ENCODE measurements around the gene GSTM4.
"Not testable (repeated sequence)": the region's sequence is repeated elsewhere in the genome, so short reads cannot be mapped to it uniquely, and the experiment has no call there.

The GSTM4 gene

DNA sequence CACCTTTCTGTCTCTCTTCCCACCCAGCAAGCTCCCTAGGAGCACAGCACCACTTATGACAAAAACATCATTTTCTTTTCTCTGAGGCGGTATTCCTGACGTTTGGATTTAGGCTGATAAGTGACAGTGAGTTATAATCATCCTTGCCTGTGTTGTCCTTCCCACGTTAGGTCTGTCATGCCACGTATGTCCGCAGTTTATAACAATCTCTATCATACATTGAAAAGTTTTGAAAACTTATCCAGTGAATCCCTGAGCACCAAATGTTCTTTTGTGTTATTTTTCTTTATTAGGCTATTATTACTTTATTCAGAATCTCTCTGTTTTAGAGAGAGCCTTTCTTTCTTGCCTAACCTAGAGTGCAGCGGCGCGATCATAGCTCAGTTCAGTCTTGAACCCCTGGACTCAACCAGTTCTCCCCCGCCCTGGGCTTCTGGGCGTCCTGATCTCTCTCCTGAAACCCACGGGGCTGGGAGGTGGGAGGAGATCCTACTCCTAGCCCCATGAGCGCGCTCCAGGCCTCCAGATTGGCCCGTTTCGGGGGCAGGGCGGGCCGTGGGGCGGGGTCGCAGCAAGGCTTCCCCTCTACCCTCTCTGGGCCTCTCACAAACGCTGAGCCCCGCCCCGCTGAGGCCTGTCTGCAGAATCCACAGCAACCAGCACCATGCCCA, 11.7 kb downstream of the GSTM4 start, which contains the start of gene GSTM2:
TSS of gene GSTM2 (plus strand) at position 606 of the 671 bp plus-strand sequence. CDS start at position 665, 59 bp downstream.
- DNase-seq (ENCODE audit: low spot score) = peak; percentile 82

DNA sequence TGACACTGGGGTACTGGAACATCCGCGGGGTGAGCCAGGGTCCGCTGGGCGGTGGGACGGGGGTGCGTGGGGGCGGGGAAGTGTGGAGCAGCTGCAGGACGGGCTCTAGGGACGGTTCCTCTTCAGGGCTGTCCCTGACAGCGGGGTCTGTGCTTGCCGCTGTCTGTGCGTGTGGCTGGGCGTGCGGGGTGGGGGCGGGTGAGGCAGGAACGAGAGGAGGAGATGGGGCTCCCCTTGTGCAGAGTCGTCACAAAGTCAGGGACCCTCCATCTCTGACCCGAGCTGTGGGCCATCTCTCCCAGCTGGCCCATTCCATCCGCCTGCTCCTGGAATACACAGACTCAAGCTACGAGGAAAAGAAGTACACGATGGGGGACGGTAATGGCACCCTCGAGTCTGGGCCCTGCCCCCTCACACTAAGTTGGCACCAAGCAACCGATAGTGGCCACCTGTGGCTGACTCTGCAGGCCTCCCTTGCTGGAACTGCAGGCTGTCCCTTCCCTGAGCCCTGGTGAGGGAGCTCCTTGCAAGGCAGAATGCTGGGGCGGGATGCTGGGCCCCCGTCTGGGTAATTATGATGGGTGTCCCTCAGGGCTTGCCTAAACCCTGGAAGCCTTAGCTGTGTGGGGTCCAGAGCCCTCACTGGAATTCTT, 12.3 kb downstream of the GSTM4 start:
- DNase-seq (ENCODE audit: low spot score) = no peak

GRCh38 chr1:109669246-109669948, 13.5 kb downstream of the GSTM4 start:
- no peak for DNase-seq (ENCODE audit: low spot score)

DNA sequence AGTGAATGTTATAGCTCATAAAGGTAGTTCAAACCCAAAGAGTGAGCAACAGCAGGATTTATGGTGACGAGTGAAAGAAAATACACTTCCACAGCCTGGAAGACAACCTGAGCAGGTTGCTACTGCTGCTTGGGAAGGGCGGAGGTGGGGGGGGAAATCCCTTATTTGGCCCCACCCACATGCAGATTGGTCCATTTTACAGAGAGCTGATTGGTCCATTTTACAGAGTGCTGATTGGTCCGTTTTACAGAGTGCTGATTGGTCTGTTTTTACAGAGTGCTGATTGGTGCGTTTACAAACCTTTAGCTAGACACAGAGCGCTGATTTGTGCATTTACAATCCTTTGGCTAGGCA, 14.0 kb downstream of the GSTM4 start:
- DNase-seq (ENCODE audit: low spot score) = not testable (repeated sequence)

DNA sequence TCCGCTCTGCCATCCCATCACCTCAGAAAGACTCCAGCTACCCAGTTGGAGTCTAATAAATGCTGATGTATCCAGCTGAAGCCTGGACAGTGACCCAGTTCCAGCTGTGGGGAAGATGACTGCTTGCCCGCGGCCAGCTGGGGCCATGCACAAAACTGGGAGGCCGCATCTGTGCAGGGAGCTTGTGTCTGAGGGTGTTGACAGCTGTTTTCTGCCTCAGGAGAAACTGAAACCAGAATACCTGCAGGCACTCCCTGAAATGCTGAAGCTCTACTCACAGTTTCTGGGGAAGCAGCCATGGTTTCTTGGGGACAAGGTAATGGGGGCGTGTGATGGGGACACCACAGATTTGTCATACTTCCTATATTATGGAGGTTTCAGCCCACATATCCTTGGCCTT, 15.2 kb downstream of the GSTM4 start:
- no peak for DNase-seq (ENCODE audit: low spot score)

DNA sequence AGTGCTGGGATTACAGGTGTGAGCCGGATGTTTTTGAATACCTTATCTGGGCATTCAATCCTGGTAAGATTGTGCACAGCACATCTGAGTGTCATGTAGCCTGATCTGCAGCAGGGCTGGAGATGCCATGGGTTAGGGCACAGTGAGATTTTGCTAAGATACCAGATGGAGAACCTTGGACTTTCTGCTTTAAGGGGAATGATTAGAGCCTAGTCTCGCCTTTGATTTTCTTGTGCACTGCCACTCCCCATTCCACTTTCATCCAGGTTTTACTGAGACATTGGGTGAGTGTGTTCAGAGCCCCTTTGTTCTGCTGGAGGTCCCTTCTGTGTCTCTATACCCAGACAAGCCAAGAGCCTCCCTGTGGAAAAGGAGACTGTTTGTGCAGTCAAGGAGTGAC, 18.0 kb downstream of the GSTM4 start:
- not testable (repeated sequence) for DNase-seq (ENCODE audit: low spot score)

- DNase-seq (ENCODE audit: low spot score) = not testable (repeated sequence)
Observed at GRCh38 chr1:109676683-109677381, 20.9 kb downstream of the GSTM4 start.

- DNase-seq (ENCODE audit: low spot score) = no peak
Observed at GRCh38 chr1:109677459-109677858, 21.6 kb downstream of the GSTM4 start.

- DNase-seq (ENCODE audit: low spot score) = not testable (repeated sequence)
Observed at GRCh38 chr1:109678637-109679036, 22.7 kb downstream of the GSTM4 start.

DNA sequence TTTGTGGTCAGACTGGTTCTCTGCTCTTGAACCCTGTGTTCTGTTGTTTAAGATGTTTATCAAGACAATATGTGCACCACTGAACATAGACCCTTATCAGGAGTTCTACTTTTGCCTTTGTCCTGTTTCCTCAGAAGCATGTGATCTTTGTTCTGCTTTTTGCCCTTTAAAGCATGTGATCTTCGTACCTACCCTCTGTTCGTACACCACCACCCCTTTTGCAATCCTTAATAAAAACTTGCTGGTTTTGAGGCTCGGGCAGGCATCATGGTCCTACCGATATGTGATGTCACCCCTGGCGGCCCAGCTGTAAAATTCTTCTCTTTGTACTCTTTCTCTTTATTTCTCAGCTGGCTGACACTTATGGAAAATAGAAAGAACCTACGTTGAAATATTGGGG, 28.9 kb downstream of the GSTM4 start:
- DNase-seq (ENCODE audit: low spot score) = not testable (repeated sequence)

- DNase-seq (ENCODE audit: low spot score) = not testable (repeated sequence)
Observed at GRCh38 chr1:109685399-109685798, 29.5 kb downstream of the GSTM4 start.

GRCh38 chr1:109685890-109686289, 30.0 kb downstream of the GSTM4 start:
- DNase-seq (ENCODE audit: low spot score) = not testable (repeated sequence)

DNA sequence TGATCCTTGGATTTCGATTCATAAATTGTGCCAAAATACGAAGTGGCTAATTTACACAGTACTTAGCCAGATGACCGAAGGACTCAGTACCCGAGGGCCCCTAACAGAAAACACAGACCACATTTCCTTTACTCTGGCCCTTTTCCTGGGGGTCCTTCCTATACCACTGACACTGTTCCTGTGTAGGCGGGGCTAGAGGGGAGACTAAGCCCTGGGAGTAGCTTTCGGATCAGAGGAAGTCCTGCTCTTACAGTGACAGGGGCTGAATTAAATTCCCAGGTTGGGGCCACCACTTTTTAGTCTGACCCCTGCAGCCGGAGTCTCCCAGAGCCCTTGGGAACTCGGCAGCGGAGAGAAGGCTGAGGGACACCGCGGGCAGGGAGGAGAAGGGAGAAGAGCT, 31.2 kb downstream of the GSTM4 start:
- DNase-seq (ENCODE audit: low spot score) = not testable (repeated sequence)

DNA sequence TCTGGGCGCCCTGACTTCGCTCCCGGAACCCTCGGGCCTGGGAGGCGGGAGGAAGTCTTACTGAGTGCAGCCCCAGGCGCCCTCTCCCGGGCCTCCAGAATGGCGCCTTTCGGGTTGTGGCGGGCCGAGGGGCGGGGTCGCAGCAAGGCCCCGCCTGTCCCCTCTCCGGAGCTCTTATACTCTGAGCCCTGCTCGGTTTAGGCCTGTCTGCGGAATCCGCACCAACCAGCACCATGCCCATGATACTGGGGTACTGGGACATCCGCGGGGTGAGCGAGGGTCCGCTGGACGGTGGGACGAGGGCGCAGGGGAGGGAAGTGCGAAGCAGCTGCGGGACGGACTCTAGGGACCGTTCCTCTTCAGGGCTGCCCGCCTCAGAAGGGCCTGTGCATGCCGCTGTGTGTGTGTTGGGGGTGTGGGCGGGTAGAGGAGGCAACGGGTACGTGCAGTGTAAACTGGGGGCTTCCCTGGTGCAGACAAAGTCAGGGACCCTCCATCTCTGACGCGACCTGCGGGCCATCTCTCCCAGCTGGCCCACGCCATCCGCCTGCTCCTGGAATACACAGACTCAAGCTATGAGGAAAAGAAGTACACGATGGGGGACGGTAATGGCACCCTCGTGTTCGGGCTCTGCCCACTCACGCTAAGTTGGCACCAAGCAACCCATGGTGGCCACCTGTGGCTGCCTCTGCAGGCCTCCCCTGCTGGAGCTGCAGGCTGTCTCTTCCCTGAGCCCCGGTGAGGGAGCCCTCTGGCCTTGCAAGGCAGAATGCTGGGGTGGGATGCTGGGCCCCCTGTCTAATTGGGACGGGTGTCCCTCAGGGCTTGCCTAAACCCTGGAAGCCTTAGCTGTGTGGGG, 32.0 kb downstream of the GSTM4 start, which contains the start of gene GSTM1:
TSS of gene GSTM1 (plus strand) at position 177 of the 859 bp plus-strand sequence. CDS start at position 234, 57 bp downstream.
- DNase-seq (ENCODE audit: low spot score) = no peak

- no peak for DNase-seq (ENCODE audit: low spot score)
Observed at GRCh38 chr1:109689844-109690405, 34.0 kb downstream of the GSTM4 start.

- no peak for DNase-seq (ENCODE audit: low spot score)
Observed at GRCh38 chr1:109691759-109692158, 35.9 kb downstream of the GSTM4 start.

DNA sequence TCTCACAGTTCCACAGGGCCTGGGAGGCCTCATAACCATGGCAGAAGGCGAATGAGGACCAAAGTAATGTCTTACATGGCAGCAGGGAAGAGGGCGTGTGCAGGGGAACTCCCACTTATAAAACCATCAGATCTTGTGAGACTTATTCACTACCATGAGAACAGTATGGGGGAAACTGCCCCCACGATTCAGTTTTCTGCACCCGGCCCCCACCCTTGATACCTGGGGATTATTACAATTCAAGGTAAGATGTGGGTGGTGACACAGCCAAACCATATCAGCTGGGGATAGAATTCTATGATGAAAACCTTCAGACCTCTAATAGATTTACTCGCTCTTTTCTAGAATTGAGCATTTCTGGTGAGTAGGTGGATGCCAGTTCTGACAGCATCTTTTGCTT, 38.5 kb downstream of the GSTM4 start:
- not testable (repeated sequence) for DNase-seq (ENCODE audit: low spot score)

GRCh38 chr1:109695138-109695537, 39.2 kb downstream of the GSTM4 start:
- DNase-seq (ENCODE audit: low spot score) = not testable (repeated sequence)

- no peak for DNase-seq (ENCODE audit: low spot score)
Observed at GRCh38 chr1:109697066-109697465, 41.2 kb downstream of the GSTM4 start.

DNA sequence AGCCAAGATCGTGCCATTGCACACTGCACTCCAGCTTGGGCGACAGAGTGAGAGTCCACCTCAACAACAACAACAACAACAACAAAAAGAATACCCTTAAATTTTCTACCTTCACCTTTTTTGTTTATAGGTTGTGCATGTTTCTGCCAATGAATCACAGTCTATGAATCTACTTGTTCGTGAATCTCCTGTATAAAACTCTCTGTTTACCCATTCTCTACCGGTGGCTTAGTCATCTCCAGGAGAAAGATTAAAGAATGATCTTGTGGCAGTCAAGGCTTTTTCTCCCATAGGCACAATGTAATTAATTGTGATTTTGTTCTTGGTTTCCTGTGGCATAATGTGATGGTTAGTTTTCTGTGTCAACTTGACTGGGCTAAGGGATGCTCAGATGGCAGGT, 42.0 kb downstream of the GSTM4 start:
- DNase-seq (ENCODE audit: low spot score) = not testable (repeated sequence)

- not testable (repeated sequence) for DNase-seq (ENCODE audit: low spot score)
Observed at GRCh38 chr1:109702940-109703339, 47.0 kb downstream of the GSTM4 start.
